Panc1 (cell line): ENCODE results near the gene URAD. TPM values are rescaled to one million over a fixed set of nuclear protein-coding genes. Genes with fewer than 3 reads are reported as not detected.

Source experiments
- ATAC-seq: fragments of 200-7000 bp; cut with Tn5 transposase; 2 replicates; pipeline ENCODE4 v1.9.1; 2020; ENCODE audit warnings: mild to moderate bottlenecking, moderate library complexity
- BruUV-seq: library from RNA; stranded (reverse); fragments of 400-500 nt; replicated peaks from 2 replicates; lab custom pipeline; 2021; lab: Mats Ljungman, UMichigan
- CTCF ChIA-PET: fragments of 300-600 bp; sonication (Branson Sonifier 250); formaldehyde crosslinking; loops from one replicate; lab custom pipeline; 2022; ENCODE audit warnings: antibody characterized with exemption; lab: Charles Lee
- POLR2A ChIA-PET: fragments of 300-600 bp; sonication (Branson Sonifier 250); formaldehyde crosslinking; loops from one replicate; lab custom pipeline; 2022; ENCODE audit warnings: antibody characterized with exemption; lab: Charles Lee
- DNase-seq: peaks from one replicate; pipeline ENCODE4 v3.0.0-alpha.2; 2010; ENCODE audit warnings: low read depth, low spot score
- H3K27ac ChIP-seq: 2 replicates; pipeline ENCODE4 v1.5.1; 2011; ENCODE audit warnings: mild to moderate bottlenecking, low read length, inconsistent platforms
- H3K27me3 ChIP-seq: fragments of 200-500 bp; sonication (Bioruptor generic); 2 replicates; pipeline ENCODE4 v1.6.0; 2014; ENCODE audit warnings: low read length, inconsistent platforms; ENCODE audit not compliant: control insufficient read depth, insufficient read depth
- H3K36me3 ChIP-seq: fragments of 200-500 bp; sonication (Bioruptor generic); 2 replicates; pipeline ENCODE4 v1.5.1; 2014; ENCODE audit warnings: inconsistent platforms, mild to moderate bottlenecking, low read length, moderate library complexity; ENCODE audit not compliant: control insufficient read depth, insufficient read depth
- H3K4me1 ChIP-seq: 2 replicates; pipeline ENCODE4 v1.5.1; 2011; ENCODE audit warnings: inconsistent platforms, mild to moderate bottlenecking, low read length, moderate library complexity; ENCODE audit not compliant: control insufficient read depth, insufficient read depth
- H3K4me3 ChIP-seq, 2 experiments: 2 replicates each; pipeline ENCODE4 v1.5.1; 2011 to 2012; ENCODE audit warnings: low read depth in 2 of 2, low read length in 2 of 2, mild to moderate bottlenecking in 2 of 2, inconsistent platforms in 1 of 2, moderate library complexity in 1 of 2
- H3K9me3 ChIP-seq: fragments of 200-500 bp; sonication (Bioruptor generic); 2 replicates; pipeline ENCODE4 v1.5.1; 2014; ENCODE audit warnings: low read depth, mild to moderate bottlenecking, inconsistent platforms, low read length, moderate library complexity; ENCODE audit not compliant: control insufficient read depth, insufficient read depth
- CTCF ChIP-seq: fragments of 450-650 bp; IDR thresholded peaks from 2 replicates; pipeline ENCODE4 v1.5.1; 2017; ENCODE audit warnings: mild to moderate bottlenecking
- POLR2AphosphoS5 ChIP-seq: IDR thresholded peaks from 2 replicates; pipeline ENCODE4 v1.6.1; 2012; ENCODE audit warnings: mild to moderate bottlenecking, low read depth, low read length, moderate library complexity
- REST ChIP-seq, 2 experiments: IDR thresholded peaks; 2 replicates each; pipeline ENCODE4 v1.6.1; 2011 to 2012; ENCODE audit warnings: low read depth in 2 of 2, control low read depth in 1 of 2, low read length in 1 of 2, mild to moderate bottlenecking in 1 of 2, moderate library complexity in 1 of 2; ENCODE audit not compliant: insufficient read depth in 1 of 2
- SIN3A ChIP-seq: IDR thresholded peaks from 2 replicates; pipeline ENCODE4 v1.6.1; 2012; ENCODE audit warnings: low read depth, mild to moderate bottlenecking, low read length, moderate library complexity, borderline replicate concordance; ENCODE audit not compliant: insufficient read depth
- TCF7L2 ChIP-seq: IDR thresholded peaks from 2 replicates; pipeline ENCODE4 v1.6.1; 2011; ENCODE audit warnings: mild to moderate bottlenecking, low read depth, low read length, inconsistent platforms
- in situ Hi-C: cut with HindIII; loops from 2 replicates; pipeline ENCODE4 v1.10.0; 2016; ENCODE audit warnings: low sequenced_read_pairs, low pct_unique_long_range_greater_than_20kb
- intact Hi-C: fragments of 100-400 bp; cut with micrococcal nuclease; formaldehyde crosslinking; loops from one replicate; pipeline ENCODE4 v1.10.0; 2022; ENCODE audit not compliant: unreplicated experiment
- total RNA-seq: library from RNA; stranded (reverse); gene quantifications from one replicate; pipeline ENCODE4 v1.2.1, GENCODE V29; 2021; ENCODE audit not compliant: unreplicated experiment

Gene URAD
- total RNA-seq, 1 experiment from 2014 or later: not detected

DNA sequence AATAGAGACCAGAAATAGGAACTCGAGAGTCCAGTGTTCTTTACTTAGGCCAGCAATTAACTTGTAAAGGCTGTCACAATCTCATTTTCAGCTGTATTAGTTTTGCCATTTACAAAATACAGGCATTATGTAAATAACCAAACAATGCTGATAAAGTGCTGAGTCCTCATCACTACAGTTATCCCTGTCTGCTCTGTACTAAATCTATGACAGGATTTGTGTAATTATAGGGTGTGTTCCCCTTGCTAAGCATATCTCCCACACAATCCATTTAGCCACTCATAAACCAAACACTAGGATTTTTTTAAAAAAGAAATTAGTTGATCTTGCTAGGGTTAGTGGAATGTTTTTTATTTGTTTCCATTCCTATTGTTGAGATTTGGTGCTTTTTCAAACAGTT lies 45.5 kb downstream of the URAD start:
- intact Hi-C loops (no loop called here), in situ Hi-C loops (no loop called here)
- Histone ChIP-seq H3K4me1 (no peaks in the 10 kb centered on the region; the same call in 1 of the 2 replicates), H3K27me3 (no peaks in the 10 kb centered on the region), H3K9me3 (no peaks in the 10 kb centered on the region), H3K27ac (no peak overlapping the region), H3K4me3 (no peak overlapping the region), H3K36me3 (no peaks in the 10 kb centered on the region)
- ChIA-PET CTCF (no interaction called here), POLR2A (no interaction called here)
- BruUV-seq: no TSS peak
- DNase-seq (no peak), ATAC-seq (no peak)
- TF ChIP-seq REST (IDR thresholded peaks at IDR 0.05; ENCODE audit: insufficient read depth in 1 of 2, low read depth in 2 of 2, low read length in 1 of 2) (no peak), SIN3A (no peak), TCF7L2 (no peak), POLR2AphosphoS5 (no peak), CTCF (no peak)

DNA sequence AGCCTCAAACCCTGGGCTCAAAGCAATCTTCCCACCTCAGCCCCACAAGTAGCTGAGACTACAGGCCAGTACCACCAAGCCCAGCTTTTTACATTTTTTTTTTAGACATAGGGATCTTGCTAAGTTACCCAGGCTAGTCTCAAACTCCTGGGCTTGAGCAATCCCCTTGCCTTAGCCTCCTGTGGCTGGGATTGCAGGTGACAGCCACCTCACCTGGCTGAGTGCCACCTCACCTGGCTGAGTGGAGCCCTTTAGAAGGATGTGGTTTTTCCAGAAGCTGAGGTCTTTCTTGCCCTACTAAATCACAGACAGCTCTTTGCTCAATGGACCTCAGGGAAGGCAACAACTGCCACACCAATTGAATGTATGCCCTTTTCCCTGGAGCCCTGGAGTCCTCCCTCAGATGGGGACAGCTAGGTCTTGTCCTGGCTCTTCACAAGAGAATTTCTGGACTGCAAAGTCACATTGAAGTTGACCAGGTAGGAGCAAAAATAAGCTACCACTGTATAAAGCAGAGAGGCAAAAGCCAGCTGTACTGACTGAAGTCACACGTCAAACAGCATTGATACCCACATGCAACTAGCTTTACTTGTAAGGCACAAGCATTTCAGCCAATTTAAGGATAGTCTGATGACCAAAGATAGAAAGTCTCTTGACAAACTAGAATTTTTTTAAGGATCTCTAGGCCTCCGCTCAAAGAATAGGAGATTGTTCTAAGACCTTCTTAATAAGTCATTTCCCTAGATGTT lies 54.7 kb downstream of the URAD start:
- ChIA-PET CTCF (interaction anchor here (0.6 kb wide), 2 partner anchors 21 to 106 kb away, joined by 3 to 5 read pairs; no protein-coding TSS in a partner anchor), POLR2A (no interaction called here)
- ATAC-seq (no peak; the same call in 1 of the 2 replicates), DNase-seq (no peak)
- intact Hi-C loops: no loop called here
- no peaks in the 10 kb centered on the region for H3K4me1 ChIP-seq
- TF ChIP-seq POLR2AphosphoS5 (no peak), TCF7L2 (no peak), CTCF (no peak), SIN3A (no peak), REST (IDR thresholded peaks at IDR 0.05; ENCODE audit: insufficient read depth in 1 of 2, low read depth in 2 of 2, low read length in 1 of 2) (no peak)
- H3K36me3 ChIP-seq: no peaks in the 10 kb centered on the region
- no peaks in the 10 kb centered on the region for H3K9me3 ChIP-seq
- no TSS peak for BruUV-seq
- in situ Hi-C loops: no loop called here
- no peak overlapping the region for H3K27ac ChIP-seq
- H3K27me3 ChIP-seq: no peaks in the 10 kb centered on the region
- no peak overlapping the region for H3K4me3 ChIP-seq
